ENCODE measurements around the gene MDGA2. TPM values are rescaled to one million over a fixed set of nuclear protein-coding genes. Genes with fewer than 3 reads are reported as not detected.

Gene MDGA2
- total RNA-seq, 1 experiment from 2014 or later: not detected

DNA sequence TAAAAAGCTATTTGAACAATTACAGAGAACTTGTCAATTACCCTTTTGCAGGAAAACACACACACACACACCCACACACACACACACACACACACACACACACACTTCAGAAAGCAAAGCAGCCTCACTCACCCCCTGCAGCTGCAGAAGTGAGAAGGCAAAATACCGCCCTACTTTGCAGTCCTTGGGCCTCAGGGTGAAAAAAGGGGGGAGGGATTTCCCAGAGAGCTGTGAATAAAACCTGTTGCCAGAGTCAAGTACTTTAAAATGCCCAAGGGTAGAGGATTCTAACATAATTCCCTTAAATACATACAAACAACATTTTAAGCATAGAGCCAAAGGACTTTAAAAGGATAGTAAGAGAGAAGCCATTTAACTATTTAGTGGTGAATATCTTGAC lies 285.9 kb downstream of the MDGA2 start:
- Histone ChIP-seq H3K9me2 (ENCODE audit: insufficient read depth) (no peaks in the 10 kb centered on the region), H3K36me3 (ENCODE audit: control insufficient read depth in 1 of 2, insufficient read depth in 2 of 2, low read length in 2 of 2) (no peaks in the 10 kb centered on the region), H4K20me1 (ENCODE audit: insufficient read depth) (no peaks in the 10 kb centered on the region), H3K4me3 (replicated peaks in 1 of 2; ENCODE audit: low read depth in 1 of 2, low read length in 2 of 2) (no peak overlapping the region), H3K9me3 (ENCODE audit: control insufficient read depth in 1 of 2, insufficient read depth in 1 of 2, low read depth in 1 of 2, low read length in 2 of 2) (no peaks in the 10 kb centered on the region; a peak in 1 of 4 replicates), H3K79me2 (ENCODE audit: insufficient read depth, low read length) (no peaks in the 10 kb centered on the region), H3K9ac (ENCODE audit: low read length) (no peak overlapping the region), H3K27ac (ENCODE audit: low read depth, low read length) (no peak overlapping the region), H3K4me2 (ENCODE audit: low read length) (no peak overlapping the region), H3K4me1 (ENCODE audit: control insufficient read depth in 1 of 2, insufficient read depth in 2 of 2, low read length in 2 of 2) (no peaks in the 10 kb centered on the region), H3K27me3 (ENCODE audit: insufficient read depth, low read length) (no peaks in the 10 kb centered on the region), H2AFZ (ENCODE audit: low read depth, low read length, poor library complexity, severe bottlenecking) (no peak overlapping the region)
- no peak for TF ChIP-seq ZFX (IDR thresholded peaks at IDR 0.05)
- TF ChIP-seq YY1 (IDR thresholded peaks at IDR 0.05; ENCODE audit: extremely low read depth, insufficient replicate concordance, low read depth, low read length): no peak
- TF ChIP-seq, protein P1, sequence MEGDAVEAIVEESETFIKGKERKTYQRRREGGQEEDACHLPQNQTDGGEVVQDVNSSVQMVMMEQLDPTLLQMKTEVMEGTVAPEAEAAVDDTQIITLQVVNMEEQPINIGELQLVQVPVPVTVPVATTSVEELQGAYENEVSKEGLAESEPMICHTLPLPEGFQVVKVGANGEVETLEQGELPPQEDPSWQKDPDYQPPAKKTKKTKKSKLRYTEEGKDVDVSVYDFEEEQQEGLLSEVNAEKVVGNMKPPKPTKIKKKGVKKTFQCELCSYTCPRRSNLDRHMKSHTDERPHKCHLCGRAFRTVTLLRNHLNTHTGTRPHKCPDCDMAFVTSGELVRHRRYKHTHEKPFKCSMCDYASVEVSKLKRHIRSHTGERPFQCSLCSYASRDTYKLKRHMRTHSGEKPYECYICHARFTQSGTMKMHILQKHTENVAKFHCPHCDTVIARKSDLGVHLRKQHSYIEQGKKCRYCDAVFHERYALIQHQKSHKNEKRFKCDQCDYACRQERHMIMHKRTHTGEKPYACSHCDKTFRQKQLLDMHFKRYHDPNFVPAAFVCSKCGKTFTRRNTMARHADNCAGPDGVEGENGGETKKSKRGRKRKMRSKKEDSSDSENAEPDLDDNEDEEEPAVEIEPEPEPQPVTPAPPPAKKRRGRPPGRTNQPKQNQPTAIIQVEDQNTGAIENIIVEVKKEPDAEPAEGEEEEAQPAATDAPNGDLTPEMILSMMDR (IDR thresholded peaks at IDR 0.05 in 2 of 3, conservative IDR thresholded peaks at IDR 0.05 in 1 of 3; ENCODE audit: borderline replicate concordance in 1 of 3, insufficient read depth in 1 of 3, low read depth in 2 of 3, low read length in 2 of 3): no peak
- TF ChIP-seq SRF (IDR thresholded peaks at IDR 0.05; ENCODE audit: low read depth): no peak
- TF ChIP-seq RAD21 (IDR thresholded peaks at IDR 0.05; ENCODE audit: low read depth): no peak
- no peak for TF ChIP-seq ZNF274 (IDR thresholded peaks at IDR 0.05; ENCODE audit: low read depth, low read length)
- no peak for TF ChIP-seq SP1 (IDR thresholded peaks at IDR 0.05; ENCODE audit: low read depth)
- TF ChIP-seq TCF7L2 (IDR thresholded peaks at IDR 0.05; ENCODE audit: borderline replicate concordance, extremely low read depth, insufficient read depth, insufficient read length): no peak
- TF ChIP-seq, protein P2, sequence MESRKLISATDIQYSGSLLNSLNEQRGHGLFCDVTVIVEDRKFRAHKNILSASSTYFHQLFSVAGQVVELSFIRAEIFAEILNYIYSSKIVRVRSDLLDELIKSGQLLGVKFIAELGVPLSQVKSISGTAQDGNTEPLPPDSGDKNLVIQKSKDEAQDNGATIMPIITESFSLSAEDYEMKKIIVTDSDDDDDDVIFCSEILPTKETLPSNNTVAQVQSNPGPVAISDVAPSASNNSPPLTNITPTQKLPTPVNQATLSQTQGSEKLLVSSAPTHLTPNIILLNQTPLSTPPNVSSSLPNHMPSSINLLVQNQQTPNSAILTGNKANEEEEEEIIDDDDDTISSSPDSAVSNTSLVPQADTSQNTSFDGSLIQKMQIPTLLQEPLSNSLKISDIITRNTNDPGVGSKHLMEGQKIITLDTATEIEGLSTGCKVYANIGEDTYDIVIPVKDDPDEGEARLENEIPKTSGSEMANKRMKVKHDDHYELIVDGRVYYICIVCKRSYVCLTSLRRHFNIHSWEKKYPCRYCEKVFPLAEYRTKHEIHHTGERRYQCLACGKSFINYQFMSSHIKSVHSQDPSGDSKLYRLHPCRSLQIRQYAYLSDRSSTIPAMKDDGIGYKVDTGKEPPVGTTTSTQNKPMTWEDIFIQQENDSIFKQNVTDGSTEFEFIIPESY (IDR thresholded peaks at IDR 0.05; ENCODE audit: extremely low read depth, insufficient replicate concordance, low read length): no peak
- TF ChIP-seq, protein P3, sequence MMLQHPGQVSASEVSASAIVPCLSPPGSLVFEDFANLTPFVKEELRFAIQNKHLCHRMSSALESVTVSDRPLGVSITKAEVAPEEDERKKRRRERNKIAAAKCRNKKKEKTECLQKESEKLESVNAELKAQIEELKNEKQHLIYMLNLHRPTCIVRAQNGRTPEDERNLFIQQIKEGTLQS (IDR thresholded peaks at IDR 0.05): no peak
- BruUV-seq (replicated peaks): no TSS peak
- RAD21 ChIA-PET (ENCODE audit: low non-redundant PET in 1 of 2, low total read pairs in 2 of 2, uncharacterized antibody in 2 of 2, unreplicated experiment in 2 of 2): no interaction called here
- ATAC-seq: no peak
- no peak for DNase-seq (ENCODE audit: low read depth, low spot score)
- POLR2A ChIA-PET: no interaction called here
- intact Hi-C loops (cut with micrococcal nuclease): no loop called here
- CTCF ChIA-PET: no interaction called here
